ENCODE results near the gene TCL1A.
"Not testable (repeated sequence)": the region's sequence is repeated elsewhere in the genome, so short reads cannot be mapped to it uniquely, and the experiment has no call there.

TCL1A gene

GRCh38 chr14:95713596-95714371, at the start of gene TCL1A:
Gene TCL1A (minus strand): TSS chr14:95714125. CDS start chr14:95714066, 59 bp downstream.
- DNase-seq = no peak

- not testable (repeated sequence) for DNase-seq
Observed at GRCh38 chr14:95763032-95763431, 49.1 kb upstream of the TCL1A start.

- no peak for DNase-seq
Observed at GRCh38 chr14:95761436-95761835, 47.5 kb upstream of the TCL1A start.

- no peak for DNase-seq
Observed at GRCh38 chr14:95760596-95760995, 46.7 kb upstream of the TCL1A start.

- no peak for DNase-seq
Observed at GRCh38 chr14:95759941-95760340, 46.0 kb upstream of the TCL1A start.

- no peak for DNase-seq
Observed at GRCh38 chr14:95758331-95758730, 44.4 kb upstream of the TCL1A start.

GRCh38 chr14:95756751-95757150, 42.8 kb upstream of the TCL1A start:
- no peak for DNase-seq

- no peak for DNase-seq
Observed at GRCh38 chr14:95756127-95756526, 42.2 kb upstream of the TCL1A start.

GRCh38 chr14:95741781-95742180, 27.9 kb upstream of the TCL1A start:
- DNase-seq = no peak

GRCh38 chr14:95741038-95741490, 27.1 kb upstream of the TCL1A start:
- DNase-seq = no peak

- no peak for DNase-seq
Observed at GRCh38 chr14:95739356-95739755, 25.4 kb upstream of the TCL1A start.

- DNase-seq = no peak
Observed at GRCh38 chr14:95733212-95733611, 19.3 kb upstream of the TCL1A start.

- no peak for DNase-seq
Observed at GRCh38 chr14:95730126-95730525, 16.2 kb upstream of the TCL1A start.

GRCh38 chr14:95729402-95730028, 15.6 kb upstream of the TCL1A start:
- DNase-seq = not testable (repeated sequence)

GRCh38 chr14:95727056-95727700, 13.3 kb upstream of the TCL1A start:
- no peak for DNase-seq

- DNase-seq = no peak
Observed at GRCh38 chr14:95725685-95726336, 11.9 kb upstream of the TCL1A start.

GRCh38 chr14:95722525-95723190, 8.7 kb upstream of the TCL1A start:
- no peak for DNase-seq

- DNase-seq = no peak
Observed at GRCh38 chr14:95712398-95712797, 1.5 kb downstream of the TCL1A start.

GRCh38 chr14:95711476-95712176, 2.3 kb downstream of the TCL1A start:
- DNase-seq = no peak

GRCh38 chr14:95710106-95710505, 3.8 kb downstream of the TCL1A start:
- DNase-seq = no peak

- DNase-seq = no peak
Observed at GRCh38 chr14:95707327-95707726, 6.6 kb downstream of the TCL1A start.

GRCh38 chr14:95705518-95705917, 8.4 kb downstream of the TCL1A start:
- no peak for DNase-seq

Data from inflammatory macrophage treated with lipopolysaccharide for 4 hours (primary cell).